Activated CD4-positive, CD25-positive, alpha-beta regulatory T cell treated with anti-CD3 and anti-CD28 coated beads, Interleukin-2, amount 50 U/mL, for 24 hours (primary cell): Measurements from ENCODE around the gene L3MBTL4.
A peak's percentile ranks its signal among the peaks of the same experiment; 100 is the strongest.

Experiments used
- ATAC-seq, 2 donors: fragments of 150-1000 bp; cut with Tn5 transposase; one replicate each; pipeline ENCODE4 v1.10.0; 2021; ENCODE audit warnings: mild to moderate bottlenecking in 1 of 2, moderate library complexity in 1 of 2

L3MBTL4 gene

GRCh38 chr18:6021306-6022073, 393.2 kb downstream of the L3MBTL4 start:
- ATAC-seq = no peak

DNA sequence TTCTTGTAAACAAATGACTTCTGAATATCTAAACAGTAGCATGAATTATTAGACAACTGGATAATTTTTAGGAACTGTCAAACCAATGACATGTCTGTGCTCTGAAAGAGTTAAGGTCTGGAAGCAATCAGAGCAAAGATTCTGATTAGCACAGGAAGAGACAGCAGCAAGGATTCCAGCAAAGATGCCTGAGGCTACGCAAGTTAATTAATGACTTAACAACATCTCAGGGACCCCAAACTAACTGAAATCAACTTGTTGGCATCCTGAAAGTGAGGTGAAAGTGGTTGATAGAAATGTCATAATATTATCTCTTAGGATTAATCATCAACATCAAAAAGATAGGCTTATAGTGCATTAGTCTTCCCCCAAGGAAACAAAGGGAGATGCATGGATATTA, 396.0 kb downstream of the L3MBTL4 start:
- no peak for ATAC-seq

DNA sequence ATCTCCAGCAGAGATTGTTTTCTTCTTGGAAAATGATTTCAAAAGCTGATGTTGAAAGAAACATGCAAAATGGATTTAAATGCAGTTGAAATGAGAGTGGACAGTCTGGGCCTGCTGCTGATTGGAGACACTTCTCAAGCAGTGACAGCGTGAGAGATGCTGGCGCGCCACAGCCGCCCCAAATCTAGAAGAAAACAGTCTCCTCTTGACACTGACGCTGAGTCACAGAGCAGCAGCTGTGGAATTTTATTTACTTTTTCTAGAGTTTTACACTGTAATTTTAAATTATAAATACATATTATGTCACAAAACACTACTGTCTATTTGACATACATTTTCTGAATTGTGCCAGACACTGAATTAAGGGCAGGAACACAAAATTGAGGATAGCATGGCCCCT, 397.5 kb downstream of the L3MBTL4 start:
- no peak for ATAC-seq

GRCh38 chr18:6015364-6015763, 399.3 kb downstream of the L3MBTL4 start:
- ATAC-seq = no peak

DNA sequence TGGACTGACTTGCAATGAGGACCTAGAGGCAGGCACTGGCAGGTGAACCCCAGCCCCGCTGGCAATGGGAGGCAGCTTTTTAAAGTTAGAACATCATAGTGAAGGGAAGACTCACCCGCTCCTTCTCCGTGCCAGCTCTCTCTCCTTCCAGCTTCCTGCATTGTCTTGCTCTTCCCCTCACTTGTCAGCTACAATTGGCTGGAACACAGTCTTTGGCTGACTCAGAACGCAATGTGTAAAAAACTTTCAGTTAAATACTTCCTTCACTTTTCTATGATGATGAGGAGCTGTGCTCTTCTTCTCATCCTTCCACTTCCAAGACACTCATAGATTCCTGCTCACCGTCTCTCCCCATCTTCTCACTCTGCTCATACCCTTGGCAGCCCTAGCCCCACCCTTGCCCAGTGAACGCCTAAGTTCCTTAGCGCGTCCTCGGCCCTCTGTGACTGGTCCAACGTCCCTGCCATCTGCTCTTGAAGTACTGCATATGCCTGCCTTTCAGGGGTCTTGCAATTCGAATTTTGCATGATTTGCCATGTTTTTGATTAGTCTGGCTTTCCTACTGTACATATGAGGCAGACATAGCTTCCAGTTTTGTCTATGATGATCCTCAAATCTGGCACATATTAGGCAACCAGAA, 401.4 kb downstream of the L3MBTL4 start:
- ATAC-seq = no peak

DNA sequence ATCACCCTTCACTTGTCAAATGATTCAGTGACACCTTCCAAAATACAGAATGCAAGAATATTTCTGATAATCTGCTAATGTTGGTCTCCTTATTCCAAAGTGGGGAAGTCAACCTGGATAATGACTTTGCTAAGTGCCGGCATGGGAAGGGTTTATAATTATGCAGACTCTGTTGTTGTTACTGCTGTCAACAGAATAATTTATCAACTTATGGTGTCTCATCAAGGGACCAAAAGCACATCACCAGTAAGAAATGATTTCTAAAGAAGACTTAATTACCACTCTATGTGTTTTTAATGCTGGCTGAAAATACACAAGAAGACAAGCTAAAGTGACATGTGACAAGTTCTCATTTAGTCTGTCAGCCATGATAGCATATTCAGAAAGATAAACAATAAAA, 403.8 kb downstream of the L3MBTL4 start:
- ATAC-seq = no peak

DNA sequence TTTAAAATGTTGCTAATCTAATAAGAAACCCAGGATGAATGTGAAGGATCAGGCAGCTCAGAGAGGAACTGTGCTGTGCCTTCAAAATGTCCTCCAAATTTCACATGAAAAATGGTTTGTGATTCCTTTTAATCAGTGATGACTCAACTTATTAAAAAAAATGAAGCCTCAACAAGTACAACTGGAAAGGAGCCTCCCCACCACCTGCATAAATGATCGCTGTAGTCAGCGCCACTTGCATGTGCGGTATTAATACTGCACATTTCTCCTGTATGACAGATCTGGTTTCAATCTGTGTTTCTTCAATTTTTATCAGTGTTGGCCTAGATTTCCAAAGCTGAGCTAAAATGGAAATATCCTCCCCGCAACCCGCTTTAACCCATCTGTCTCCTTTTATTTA, 404.4 kb downstream of the L3MBTL4 start:
- no peak for ATAC-seq

- no peak for ATAC-seq
Observed at GRCh38 chr18:6009756-6010155, 405.0 kb downstream of the L3MBTL4 start.

DNA sequence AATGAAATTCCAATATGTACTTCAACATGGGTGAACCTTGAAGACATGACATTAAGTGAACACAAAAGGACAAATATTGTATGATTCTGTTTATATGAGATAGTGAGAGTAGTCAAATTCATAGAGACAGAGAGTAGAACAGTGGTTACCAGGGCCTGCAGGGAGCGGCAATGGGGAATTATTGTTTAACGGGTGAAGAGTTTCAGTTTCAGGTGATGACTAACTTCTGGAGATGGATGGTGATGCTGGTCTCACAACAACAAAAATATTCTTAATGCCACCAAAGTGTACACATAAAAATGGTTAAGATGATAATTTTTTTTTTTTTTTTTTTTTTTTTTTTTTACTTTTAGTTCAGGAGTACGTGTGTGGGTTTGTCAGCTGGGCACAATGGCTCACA, 410.0 kb downstream of the L3MBTL4 start:
- ATAC-seq = peak; percentile 55 to 56

DNA sequence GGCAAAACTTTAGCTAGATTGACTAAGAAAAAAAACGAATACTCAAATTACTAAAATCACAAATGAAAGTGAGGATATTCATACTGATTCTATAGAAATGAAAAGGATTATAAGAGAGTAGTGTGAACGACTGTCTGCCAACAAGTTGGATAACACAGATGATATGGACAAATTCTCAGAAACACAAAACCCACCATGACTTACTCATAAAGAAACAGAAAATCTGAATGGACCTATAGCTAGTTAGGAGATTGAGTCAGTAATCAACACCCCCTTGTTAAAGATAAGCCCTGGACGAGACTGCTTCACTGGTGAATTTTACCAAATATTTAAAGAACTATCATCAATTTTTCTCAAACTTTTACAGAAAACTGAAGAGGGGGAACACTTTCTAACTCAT, 410.6 kb downstream of the L3MBTL4 start:
- ATAC-seq = peak; percentile 28 to 63

- no peak for ATAC-seq
Observed at GRCh38 chr18:6001867-6002266, 412.8 kb downstream of the L3MBTL4 start.

DNA sequence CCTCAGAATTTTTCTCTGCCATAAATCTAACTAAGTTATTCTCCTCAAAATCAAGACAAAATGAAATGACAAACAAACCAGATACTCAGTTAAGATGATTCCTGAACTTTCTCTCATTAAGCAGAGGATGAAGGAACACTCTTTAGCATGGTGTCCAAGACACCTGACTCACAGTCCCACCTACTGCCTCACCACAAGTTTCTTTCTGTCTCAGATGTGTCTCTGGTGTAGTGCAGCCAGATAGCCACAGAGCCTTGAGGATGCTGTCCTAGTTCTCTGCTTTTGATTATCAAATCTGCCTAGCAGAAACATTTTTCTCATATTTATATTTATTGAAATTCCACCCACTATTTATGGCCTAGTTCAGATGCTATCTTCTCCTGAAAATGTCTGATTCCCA, 415.8 kb downstream of the L3MBTL4 start:
- ATAC-seq = no peak

DNA sequence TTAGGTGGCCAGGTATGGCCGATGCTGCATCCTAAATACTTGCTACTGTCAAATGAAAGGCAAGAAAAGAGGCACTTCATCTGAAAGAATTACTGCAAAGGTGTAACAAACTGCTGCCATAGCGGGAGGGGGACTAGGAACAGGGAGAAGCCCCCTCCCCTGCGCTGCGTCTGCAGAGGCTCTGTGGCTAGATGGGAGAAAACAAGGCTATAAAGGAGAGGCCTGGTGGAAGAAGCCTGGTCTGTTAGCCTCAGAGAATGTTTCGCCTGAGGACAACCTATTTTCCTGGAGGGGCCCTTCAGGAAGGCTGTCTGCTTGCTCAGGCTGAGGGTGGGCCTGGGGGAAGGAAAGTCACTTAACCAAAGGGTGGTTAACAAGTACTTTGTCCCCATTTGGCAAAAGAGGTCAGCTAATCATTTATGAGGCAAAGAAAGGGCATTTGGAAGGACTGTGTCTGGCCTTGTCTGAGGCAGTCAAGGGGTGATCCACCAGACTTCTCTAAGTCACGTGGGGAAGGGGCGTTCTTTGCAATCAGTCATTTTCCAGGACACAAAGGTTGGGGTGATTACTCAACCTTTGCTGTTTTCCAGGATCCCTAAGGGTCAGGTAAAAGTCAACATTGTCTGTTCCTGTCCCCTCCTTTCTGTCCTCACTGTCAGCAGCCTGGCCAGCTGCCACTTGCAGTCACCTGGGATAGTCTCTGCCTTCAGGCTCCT, 416.4 kb downstream of the L3MBTL4 start:
- ATAC-seq = no peak

DNA sequence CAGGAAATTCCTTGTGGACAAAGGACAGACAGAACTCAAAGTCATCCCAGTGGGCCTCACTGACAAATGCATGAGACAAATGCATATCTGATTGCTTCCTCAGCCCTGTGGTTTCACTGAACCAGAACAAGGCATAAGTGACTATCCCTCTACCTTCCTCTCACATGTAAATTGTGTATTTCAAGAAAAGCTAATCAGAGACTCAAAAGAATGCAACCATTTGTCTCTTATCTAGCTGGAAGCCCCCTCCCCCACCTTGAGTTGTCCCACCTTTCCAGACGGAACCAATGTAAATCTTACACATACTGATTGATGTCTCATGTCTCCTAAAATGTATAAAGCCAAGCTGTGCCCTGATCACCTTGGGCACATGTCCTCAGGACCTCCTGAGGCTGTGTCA, 417.4 kb downstream of the L3MBTL4 start:
- no peak for ATAC-seq

- ATAC-seq = no peak
Observed at GRCh38 chr18:5995626-5996025, 419.1 kb downstream of the L3MBTL4 start.

- ATAC-seq = no peak
Observed at GRCh38 chr18:5993938-5994337, 420.8 kb downstream of the L3MBTL4 start.

DNA sequence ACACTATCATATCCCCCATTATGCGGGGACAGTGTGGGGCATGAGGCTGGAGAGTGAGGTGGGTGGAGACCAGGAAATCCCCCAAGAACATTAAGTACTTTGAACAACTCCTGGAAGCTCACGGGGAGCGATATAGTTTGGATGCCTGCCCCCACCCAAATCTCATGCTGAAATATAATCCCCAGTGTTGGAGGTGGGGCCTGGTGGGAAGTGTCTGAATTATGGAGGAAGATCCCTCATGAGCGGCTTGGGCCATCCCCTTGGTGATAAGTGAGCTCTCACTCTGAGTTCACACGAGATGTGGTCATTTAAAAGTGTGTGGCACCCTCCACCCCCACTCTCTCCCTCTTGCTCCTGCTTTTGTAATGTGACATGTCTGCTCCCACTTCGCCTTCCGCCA, 422.3 kb downstream of the L3MBTL4 start:
- ATAC-seq = no peak

- no peak for ATAC-seq
Observed at GRCh38 chr18:5987249-5987648, 427.5 kb downstream of the L3MBTL4 start.

DNA sequence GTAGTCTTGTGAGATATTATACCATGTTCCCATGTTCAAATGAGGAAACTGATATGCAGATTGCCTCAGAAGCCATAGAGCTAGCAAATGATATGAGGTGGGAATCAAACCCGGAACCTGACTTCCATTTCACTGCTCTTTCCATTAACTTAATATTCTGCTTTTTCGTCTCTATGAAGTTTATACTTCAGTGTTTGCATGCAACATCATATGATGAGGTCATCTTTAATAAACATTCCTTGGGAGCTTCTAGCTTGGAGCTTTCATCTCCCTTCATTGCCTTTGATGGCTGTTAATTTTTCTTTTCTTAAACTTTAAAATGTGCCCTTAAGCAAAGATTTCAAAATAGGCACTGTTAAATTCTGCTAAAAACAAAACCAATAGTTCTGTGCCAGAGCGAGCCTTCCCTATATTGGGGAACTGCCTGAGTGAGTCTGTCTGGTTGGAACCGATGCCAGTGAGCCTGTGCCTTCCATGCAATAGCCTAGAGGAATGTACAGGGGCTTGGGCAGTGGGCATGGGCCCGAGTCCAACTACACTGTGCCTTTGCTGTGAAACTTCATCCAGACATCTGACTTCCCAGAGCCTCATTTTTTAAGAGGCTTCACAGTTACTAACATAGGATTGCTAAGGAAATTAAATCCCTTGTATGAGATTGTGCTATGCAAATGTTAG, 428.3 kb downstream of the L3MBTL4 start:
- no peak for ATAC-seq

- no peak for ATAC-seq
Observed at GRCh38 chr18:5984245-5984644, 430.5 kb downstream of the L3MBTL4 start.

DNA sequence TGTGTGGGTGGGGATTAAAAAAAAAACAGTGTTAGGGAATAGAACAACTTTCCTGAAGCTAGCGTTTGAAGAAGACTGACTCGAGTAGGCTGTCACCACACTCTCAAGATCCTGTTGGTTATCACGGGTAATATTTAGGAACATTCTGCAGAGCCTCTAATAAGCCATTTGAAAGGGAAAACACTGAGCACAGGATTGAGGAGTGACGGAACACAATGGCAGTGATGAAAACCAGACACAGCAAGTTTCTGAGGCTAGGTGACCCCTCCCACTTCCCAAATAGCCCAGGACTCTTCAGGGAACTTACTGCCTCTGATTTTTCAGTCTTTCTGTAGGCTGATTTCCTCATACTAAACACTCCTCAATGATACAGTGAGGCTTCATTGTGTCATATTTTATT, 431.2 kb downstream of the L3MBTL4 start:
- ATAC-seq = no peak

- no peak for ATAC-seq
Observed at GRCh38 chr18:5982332-5982731, 432.4 kb downstream of the L3MBTL4 start.

DNA sequence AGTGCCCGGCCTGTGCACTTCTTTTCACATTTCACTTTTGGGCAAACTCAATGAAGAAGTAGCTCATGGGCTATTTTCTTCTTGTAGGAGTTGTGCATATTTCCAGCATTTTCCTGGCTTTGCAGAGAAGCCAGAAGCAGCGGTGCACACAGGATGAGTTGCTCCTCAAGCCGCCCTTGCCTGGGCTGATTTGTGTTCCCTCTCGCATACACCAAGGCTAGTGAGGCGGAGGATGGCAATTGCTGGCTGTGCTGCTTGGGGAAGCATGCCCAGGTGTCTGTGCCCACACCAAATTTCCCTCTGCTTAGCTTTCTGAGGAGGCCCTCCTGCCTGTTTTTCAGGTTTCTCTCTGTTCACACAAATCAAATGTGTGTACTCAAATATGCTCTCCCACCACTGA, 434.0 kb downstream of the L3MBTL4 start:
- ATAC-seq = no peak
